KMS-11 (cell line): Measurements from ENCODE around the gene NLRP14.

ENCODE experiments used
- H2AFZ ChIP-seq: fragments of 200-600 bp; sonication (generic); 2 replicates; pipeline ENCODE4 v1.6.1; 2016; ENCODE audit warnings: antibody characterized with exemption, mixed run types, low read depth
- H3K27ac ChIP-seq: fragments of 200-600 bp; sonication (generic); 2 replicates; pipeline ENCODE4 v1.6.1; 2016; ENCODE audit warnings: mild to moderate bottlenecking, mixed run types
- H3K27me3 ChIP-seq: fragments of 200-600 bp; sonication (generic); 2 replicates; pipeline ENCODE4 v1.6.1; 2017; ENCODE audit warnings: mild to moderate bottlenecking, low read depth, mixed run types, moderate library complexity; ENCODE audit not compliant: insufficient read depth
- H3K36me3 ChIP-seq: fragments of 200-600 bp; sonication (generic); 2 replicates; pipeline ENCODE4 v1.6.1; 2017; ENCODE audit warnings: mild to moderate bottlenecking, mixed run types; ENCODE audit not compliant: insufficient read depth
- H3K4me1 ChIP-seq: fragments of 200-600 bp; sonication (generic); 2 replicates; pipeline ENCODE4 v1.6.1; 2016; ENCODE audit warnings: mild to moderate bottlenecking, low read depth, mixed run types; ENCODE audit not compliant: poor library complexity, severe bottlenecking
- H3K4me2 ChIP-seq: fragments of 200-600 bp; sonication (generic); 2 replicates; pipeline ENCODE4 v1.7.0; 2016; ENCODE audit warnings: mild to moderate bottlenecking, mixed run types
- H3K4me3 ChIP-seq: fragments of 200-600 bp; sonication (generic); IDR thresholded peaks from 2 replicates; pipeline ENCODE4 v1.6.1; 2017; ENCODE audit warnings: low read depth, low read length, mixed read lengths; ENCODE audit not compliant: insufficient read depth
- H3K79me2 ChIP-seq: fragments of 200-600 bp; sonication (generic); 2 replicates; pipeline ENCODE4 v1.6.1; 2016; ENCODE audit warnings: low read depth, mixed run types; ENCODE audit not compliant: insufficient read depth
- H3K9ac ChIP-seq: fragments of 200-600 bp; sonication (generic); 2 replicates; pipeline ENCODE4 v1.6.1; 2016; ENCODE audit warnings: mild to moderate bottlenecking, mixed run types
- H4K20me1 ChIP-seq: fragments of 200-600 bp; sonication (generic); 2 replicates; pipeline ENCODE4 v1.6.1; 2016; ENCODE audit warnings: mild to moderate bottlenecking, mixed run types; ENCODE audit not compliant: insufficient read depth
- TF ChIP-seq, protein P1 (sequence below): fragments of 200-600 bp; sonication (generic); conservative IDR thresholded peaks from 2 replicates; pipeline ENCODE4 v1.6.1; 2017; ENCODE audit warnings: low read depth, mild to moderate bottlenecking, antibody characterized with exemption, low read length, moderate library complexity, mixed read lengths

Gene NLRP14

DNA sequence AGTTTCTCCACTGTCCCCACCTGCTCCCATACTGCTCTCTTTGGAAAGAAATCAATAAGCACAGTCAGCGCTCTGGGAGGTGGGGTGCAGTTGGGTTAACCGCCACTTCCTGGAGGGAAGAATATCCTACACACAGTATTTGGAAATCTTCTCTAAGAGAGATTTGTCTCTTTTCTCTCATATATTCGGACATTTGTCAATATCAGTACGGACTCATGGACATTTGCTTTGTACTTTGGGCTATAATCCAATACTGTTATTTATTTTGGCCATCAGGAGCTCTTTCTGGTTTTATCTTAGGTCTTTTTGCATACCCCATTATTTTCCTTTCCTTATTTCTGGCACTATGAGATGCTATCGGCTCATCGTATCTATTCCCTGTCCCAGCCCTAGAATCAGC is 13.7 kb downstream of the NLRP14 start:
- Histone ChIP-seq H3K27ac (no peak overlapping the region), H3K4me1 (peaks cover 19% of the 10 kb centered on the region), H3K27me3 (no peaks in the 10 kb centered on the region), H2AFZ (no peak overlapping the region), H3K4me3 (no peak overlapping the region), H3K36me3 (no peaks in the 10 kb centered on the region), H4K20me1 (no peaks in the 10 kb centered on the region), H3K9ac (no peak overlapping the region), H3K79me2 (no peaks in the 10 kb centered on the region), H3K4me2 (no peak overlapping the region)
- TF ChIP-seq, protein P1, sequence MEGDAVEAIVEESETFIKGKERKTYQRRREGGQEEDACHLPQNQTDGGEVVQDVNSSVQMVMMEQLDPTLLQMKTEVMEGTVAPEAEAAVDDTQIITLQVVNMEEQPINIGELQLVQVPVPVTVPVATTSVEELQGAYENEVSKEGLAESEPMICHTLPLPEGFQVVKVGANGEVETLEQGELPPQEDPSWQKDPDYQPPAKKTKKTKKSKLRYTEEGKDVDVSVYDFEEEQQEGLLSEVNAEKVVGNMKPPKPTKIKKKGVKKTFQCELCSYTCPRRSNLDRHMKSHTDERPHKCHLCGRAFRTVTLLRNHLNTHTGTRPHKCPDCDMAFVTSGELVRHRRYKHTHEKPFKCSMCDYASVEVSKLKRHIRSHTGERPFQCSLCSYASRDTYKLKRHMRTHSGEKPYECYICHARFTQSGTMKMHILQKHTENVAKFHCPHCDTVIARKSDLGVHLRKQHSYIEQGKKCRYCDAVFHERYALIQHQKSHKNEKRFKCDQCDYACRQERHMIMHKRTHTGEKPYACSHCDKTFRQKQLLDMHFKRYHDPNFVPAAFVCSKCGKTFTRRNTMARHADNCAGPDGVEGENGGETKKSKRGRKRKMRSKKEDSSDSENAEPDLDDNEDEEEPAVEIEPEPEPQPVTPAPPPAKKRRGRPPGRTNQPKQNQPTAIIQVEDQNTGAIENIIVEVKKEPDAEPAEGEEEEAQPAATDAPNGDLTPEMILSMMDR, result no peak

DNA sequence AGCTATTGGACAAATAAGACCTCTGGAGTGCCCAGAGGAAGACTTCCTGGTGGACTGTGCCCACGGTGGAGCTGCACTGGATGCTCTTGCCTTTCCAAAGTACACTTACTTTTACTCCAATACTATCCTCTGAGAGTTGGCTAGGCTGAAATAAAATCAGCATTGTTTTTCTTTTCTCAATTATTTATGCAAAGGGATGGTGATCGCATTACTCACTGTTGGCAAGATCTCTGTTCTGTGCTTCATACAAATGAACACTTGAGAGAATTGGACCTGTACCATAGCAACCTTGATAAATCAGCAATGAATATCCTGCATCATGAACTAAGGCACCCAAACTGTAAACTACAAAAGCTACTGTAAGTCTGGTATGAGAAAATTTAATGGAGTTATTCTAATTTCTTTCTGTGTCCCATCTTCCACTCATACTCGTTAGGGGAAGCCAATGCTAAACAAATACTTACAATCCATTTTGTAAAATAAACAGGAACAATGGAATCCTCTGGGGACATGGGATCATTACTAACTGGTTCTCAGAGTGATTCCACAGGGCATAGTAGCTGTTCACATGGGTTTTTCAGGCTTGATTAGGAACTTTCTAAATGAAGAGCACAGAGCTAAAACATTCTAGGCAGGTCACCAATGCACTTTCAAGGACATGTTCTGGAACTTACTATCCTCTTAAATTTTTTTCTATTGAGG is 26.3 kb downstream of the NLRP14 start:
- Histone ChIP-seq H3K79me2 (no peaks in the 10 kb centered on the region), H3K27ac (no peak overlapping the region), H3K36me3 (no peaks in the 10 kb centered on the region), H3K9ac (no peak overlapping the region), H3K27me3 (no peaks in the 10 kb centered on the region), H3K4me1 (peaks cover 3% of the 10 kb centered on the region), H3K4me3 (no peak overlapping the region), H2AFZ (no peak overlapping the region), H3K4me2 (no peak overlapping the region), H4K20me1 (no peaks in the 10 kb centered on the region)
- TF ChIP-seq, protein P1, result no peak

DNA sequence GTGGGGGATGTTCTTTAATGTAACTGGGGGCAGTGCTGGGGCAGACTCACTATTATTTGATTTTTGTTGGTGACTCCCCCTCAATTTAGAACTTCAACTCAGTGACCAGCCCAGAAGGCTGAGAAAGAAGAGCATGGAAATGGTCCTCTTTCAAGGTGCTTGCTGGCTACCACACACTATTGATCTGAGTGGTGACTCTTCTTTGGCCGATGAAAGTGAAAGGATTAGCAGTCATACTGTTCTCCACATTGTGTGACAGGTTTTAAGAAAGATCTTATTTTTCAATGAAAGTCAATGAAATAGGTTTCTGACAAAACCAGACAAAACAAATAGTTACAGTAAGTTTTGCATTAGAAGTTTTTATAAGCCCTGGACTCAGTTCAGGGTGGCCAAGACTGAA is 29.9 kb downstream of the NLRP14 start:
- no peak overlapping the region for H3K4me3 ChIP-seq
- no peaks in the 10 kb centered on the region for H3K27me3 ChIP-seq
- H3K36me3 ChIP-seq, result no peaks in the 10 kb centered on the region
- TF ChIP-seq, protein P1, result no peak
- no peak overlapping the region for H3K4me2 ChIP-seq
- H3K79me2 ChIP-seq, result no peaks in the 10 kb centered on the region
- H4K20me1 ChIP-seq, result no peaks in the 10 kb centered on the region
- H2AFZ ChIP-seq, result no peak overlapping the region
- H3K9ac ChIP-seq, result no peak overlapping the region
- H3K4me1 ChIP-seq, result peaks cover 3% of the 10 kb centered on the region
- H3K27ac ChIP-seq, result no peak overlapping the region

DNA sequence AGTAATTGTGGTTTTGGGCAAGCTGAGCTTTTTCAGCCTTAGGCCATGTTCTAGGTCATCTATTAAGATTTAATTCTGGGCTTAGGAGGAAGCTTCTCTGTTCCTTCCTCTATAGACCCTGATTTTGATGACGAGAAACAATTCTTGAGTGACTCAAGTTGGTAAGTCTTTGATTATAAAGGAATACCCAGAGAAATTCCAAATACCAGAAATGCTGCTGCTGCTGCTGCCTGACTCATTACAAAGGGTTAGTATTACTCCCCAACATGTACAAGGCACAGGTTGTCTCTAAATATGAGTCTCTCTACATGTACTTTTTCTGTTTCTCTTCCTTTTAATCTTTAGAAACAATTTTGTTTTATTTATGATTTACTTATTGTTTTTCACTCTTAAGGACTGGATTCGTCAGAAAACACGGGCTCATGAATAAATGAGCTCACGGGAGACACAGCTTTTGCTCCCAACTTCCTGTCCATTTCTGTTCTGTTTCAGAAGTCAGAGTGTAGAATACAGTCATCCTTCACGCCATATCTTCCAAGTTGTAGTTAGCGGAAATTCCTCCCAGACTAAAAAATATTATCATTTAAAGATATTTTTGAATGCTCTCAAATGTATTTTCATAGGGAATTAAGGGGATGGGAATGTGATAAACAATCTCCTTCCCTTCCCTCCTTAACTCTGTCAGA is 36.7 kb downstream of the NLRP14 start:
- Histone ChIP-seq H3K79me2 (no peaks in the 10 kb centered on the region), H3K9ac (no peak overlapping the region), H3K4me1 (no peaks in the 10 kb centered on the region), H3K27me3 (no peaks in the 10 kb centered on the region), H3K36me3 (no peaks in the 10 kb centered on the region), H2AFZ (no peak overlapping the region), H3K4me2 (no peak overlapping the region), H3K4me3 (no peak overlapping the region), H3K27ac (no peak overlapping the region), H4K20me1 (no peaks in the 10 kb centered on the region)
- TF ChIP-seq, protein P1, result no peak
